ENCODE data around the gene KIRREL3.
A peak's percentile ranks its signal among the peaks of the same experiment; 100 is the strongest.

The KIRREL3 gene

DNA sequence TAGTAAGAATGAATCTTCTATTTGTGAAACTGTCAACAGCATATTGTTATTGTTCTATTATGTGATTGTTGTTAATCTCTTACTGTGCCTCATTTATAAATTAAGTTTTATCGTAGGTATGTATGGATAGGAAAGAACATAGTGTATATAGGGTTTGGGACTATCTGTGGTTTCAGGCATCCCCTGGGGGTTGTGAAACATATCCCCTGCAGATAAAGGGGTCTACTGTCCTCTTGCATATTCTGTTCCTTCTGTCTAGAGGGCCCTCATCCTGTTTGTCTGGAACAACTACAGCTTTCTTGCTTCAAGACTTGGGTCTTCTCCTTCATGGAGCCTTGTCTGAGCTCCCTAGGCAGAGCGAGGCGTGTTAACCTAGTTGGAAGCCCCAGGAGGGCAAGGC lies 159.6 kb downstream of the KIRREL3 start:
- no peak for TF ChIP-seq POLR2AphosphoS5 (IDR thresholded peaks at IDR 0.05; ENCODE audit: borderline replicate concordance, low read depth, low read length)
- TF ChIP-seq FOXP2 (optimal IDR thresholded peaks at IDR 0.05; ENCODE audit: control extremely low read depth, extremely low read length, insufficient read depth) = no peak
- no peak for TF ChIP-seq EZH2 (IDR thresholded peaks at IDR 0.05)

DNA sequence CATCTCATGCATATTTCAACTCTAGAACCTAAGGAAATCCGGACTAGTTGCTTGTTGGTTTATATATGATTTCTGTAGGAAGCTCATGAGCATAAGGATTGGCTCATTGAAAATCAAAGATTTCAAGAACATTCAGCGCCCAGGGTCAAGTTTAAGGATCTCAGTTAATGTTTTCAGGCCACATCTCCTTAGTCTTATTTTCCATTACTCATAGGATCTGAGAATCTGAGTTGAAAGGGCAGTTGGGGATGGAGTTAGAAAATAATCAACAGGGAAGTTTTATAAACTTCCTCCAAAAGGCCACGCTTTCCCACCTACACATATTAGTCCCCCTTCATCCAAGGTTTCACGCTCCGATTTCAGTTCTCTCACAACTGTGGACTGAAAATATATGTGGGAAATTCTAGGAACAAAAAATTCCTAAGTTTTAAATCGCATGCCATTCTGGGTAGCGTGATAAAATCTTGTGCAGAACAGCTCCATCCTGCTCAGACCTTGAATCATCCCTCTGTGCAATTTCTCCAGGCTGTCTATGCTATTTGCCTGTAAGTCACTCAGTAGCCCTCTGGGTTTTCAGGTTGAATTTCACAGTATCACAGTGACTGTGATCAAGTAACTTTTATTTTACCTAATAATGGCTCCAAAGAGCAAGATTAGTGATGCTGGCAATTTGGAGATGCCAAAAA lies 160.2 kb downstream of the KIRREL3 start:
- DNase-seq (ENCODE audit: low read depth, low spot score) = no peak
- Histone ChIP-seq H3K9me3 (ENCODE audit: low read depth, low read length) (no peaks in the 10 kb centered on the region), H3K36me3 (ENCODE audit: insufficient read depth, low read length) (no peaks in the 10 kb centered on the region), H3K4me3 (no peak overlapping the region), H3K9ac (ENCODE audit: insufficient read length) (no peak overlapping the region), H3K27ac (no peak overlapping the region)
- TF ChIP-seq POLR2AphosphoS5 (IDR thresholded peaks at IDR 0.05; ENCODE audit: borderline replicate concordance, low read depth, low read length) (no peak), FOXP2 (optimal IDR thresholded peaks at IDR 0.05; ENCODE audit: control extremely low read depth, extremely low read length, insufficient read depth) (no peak)

More for the DNA sequence above, 159.6 kb downstream of the KIRREL3 start:
- Histone ChIP-seq H3K9ac (ENCODE audit: insufficient read length) (no peak overlapping the region), H3K36me3 (ENCODE audit: insufficient read depth, low read length) (no peaks in the 10 kb centered on the region), H3K27ac (no peak overlapping the region), H3K4me3 (no peak overlapping the region), H3K9me3 (ENCODE audit: low read depth, low read length) (no peaks in the 10 kb centered on the region)
- no peak for DNase-seq (ENCODE audit: low read depth, low spot score)

DNA sequence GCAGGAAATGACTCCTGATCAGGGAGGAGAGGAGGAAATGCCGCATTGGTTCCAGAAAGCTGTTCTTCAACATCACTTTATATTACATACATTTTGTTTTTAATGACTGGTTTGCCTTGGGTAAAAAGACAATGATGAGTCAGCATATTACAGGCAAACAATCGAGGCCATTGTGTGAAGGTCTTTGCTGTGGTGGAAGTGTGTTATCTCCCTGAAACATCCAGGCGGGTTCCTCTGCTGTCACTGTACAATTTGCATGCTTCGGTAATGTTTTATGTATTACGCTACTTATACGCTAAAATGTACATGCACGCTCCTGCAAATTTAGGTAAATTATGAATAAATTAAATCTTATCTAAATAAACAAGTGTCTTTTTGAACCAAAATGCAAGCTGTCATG lies 161.1 kb downstream of the KIRREL3 start:
- H3K4me3 ChIP-seq = peak overlapping the region; percentile 35
- DNase-seq (ENCODE audit: low read depth, low spot score) = peak; percentile 75
- no peaks in the 10 kb centered on the region for H3K36me3 ChIP-seq (ENCODE audit: insufficient read depth, low read length)
- H3K27ac ChIP-seq = no peak overlapping the region
- H3K9me3 ChIP-seq (ENCODE audit: low read depth, low read length) = no peaks in the 10 kb centered on the region
- peak; percentile 29; the same call in 1 of the 2 replicates for TF ChIP-seq POLR2AphosphoS5 (IDR thresholded peaks at IDR 0.05; ENCODE audit: borderline replicate concordance, low read depth, low read length)
- TF ChIP-seq EZH2 (IDR thresholded peaks at IDR 0.05) = no peak
- peak; percentile 17 for TF ChIP-seq FOXP2 (optimal IDR thresholded peaks at IDR 0.05; ENCODE audit: control extremely low read depth, extremely low read length, insufficient read depth)
- no peak overlapping the region for H3K9ac ChIP-seq (ENCODE audit: insufficient read length)

- DNase-seq (ENCODE audit: low read depth, low spot score) = no peak
Observed at GRCh38 chr11:126838779-126839178, 161.8 kb downstream of the KIRREL3 start.

DNA sequence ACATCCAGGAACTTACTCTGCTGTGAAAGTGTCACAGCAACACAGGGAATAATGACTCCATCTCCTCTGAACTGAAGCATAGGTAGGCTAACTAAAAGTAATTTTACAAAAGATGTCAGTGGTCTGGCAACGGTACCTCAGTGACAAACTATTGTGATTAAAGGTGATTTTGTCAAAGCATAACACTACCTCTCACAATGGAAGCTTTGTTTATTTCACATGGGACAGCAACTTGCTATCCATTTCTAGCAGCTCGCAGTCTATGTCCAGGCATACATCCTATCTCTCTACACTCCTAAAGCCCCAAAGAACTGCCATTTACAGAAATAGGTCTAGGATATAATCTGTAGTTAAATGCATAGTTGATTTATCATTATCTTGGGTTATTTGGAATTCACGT lies 163.0 kb downstream of the KIRREL3 start:
- H3K4me3 ChIP-seq = no peak overlapping the region
- TF ChIP-seq EZH2 (IDR thresholded peaks at IDR 0.05) (no peak), FOXP2 (optimal IDR thresholded peaks at IDR 0.05; ENCODE audit: control extremely low read depth, extremely low read length, insufficient read depth) (no peak), POLR2AphosphoS5 (IDR thresholded peaks at IDR 0.05; ENCODE audit: borderline replicate concordance, low read depth, low read length) (no peak)
- no peaks in the 10 kb centered on the region for H3K9me3 ChIP-seq (ENCODE audit: low read depth, low read length)
- no peak overlapping the region for H3K27ac ChIP-seq
- no peaks in the 10 kb centered on the region for H3K36me3 ChIP-seq (ENCODE audit: insufficient read depth, low read length)
- H3K9ac ChIP-seq (ENCODE audit: insufficient read length) = no peak overlapping the region
- DNase-seq (ENCODE audit: low read depth, low spot score) = no peak

More at GRCh38 chr11:126838779-126839178, 161.8 kb downstream of the KIRREL3 start:
- no peak for TF ChIP-seq EZH2 (IDR thresholded peaks at IDR 0.05)
- no peak for TF ChIP-seq POLR2AphosphoS5 (IDR thresholded peaks at IDR 0.05; ENCODE audit: borderline replicate concordance, low read depth, low read length)
- no peak for TF ChIP-seq FOXP2 (optimal IDR thresholded peaks at IDR 0.05; ENCODE audit: control extremely low read depth, extremely low read length, insufficient read depth)
- no peak overlapping the region for H3K27ac ChIP-seq
- H3K36me3 ChIP-seq (ENCODE audit: insufficient read depth, low read length) = no peaks in the 10 kb centered on the region
- no peaks in the 10 kb centered on the region for H3K9me3 ChIP-seq (ENCODE audit: low read depth, low read length)
- H3K9ac ChIP-seq (ENCODE audit: insufficient read length) = no peak overlapping the region
- H3K4me3 ChIP-seq = peak overlapping the region; percentile 35; the same call in 1 of the 2 replicates

DNA sequence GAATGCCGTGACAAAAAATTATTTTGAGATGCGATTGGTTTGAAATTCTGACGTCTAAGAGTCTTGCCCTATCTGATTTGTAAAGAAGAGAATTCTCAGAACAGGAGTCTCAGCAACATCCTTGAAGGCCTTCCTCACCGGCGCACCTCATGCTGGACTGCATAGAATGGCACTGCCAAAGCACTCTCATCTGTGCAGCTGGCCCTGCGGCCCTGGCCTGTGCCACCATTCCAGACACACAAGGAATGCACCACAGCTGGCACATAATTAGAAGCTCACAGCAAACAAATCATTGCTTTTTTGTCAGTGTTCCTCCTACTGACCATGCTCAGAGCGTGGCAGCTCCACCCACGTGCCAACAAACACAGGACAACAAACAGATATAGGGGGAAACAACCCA lies 166.0 kb downstream of the KIRREL3 start:
- TF ChIP-seq FOXP2 (optimal IDR thresholded peaks at IDR 0.05; ENCODE audit: control extremely low read depth, extremely low read length, insufficient read depth) = no peak
- no peak for TF ChIP-seq EZH2 (IDR thresholded peaks at IDR 0.05)
- no peak for TF ChIP-seq POLR2AphosphoS5 (IDR thresholded peaks at IDR 0.05; ENCODE audit: borderline replicate concordance, low read depth, low read length)
- H3K9ac ChIP-seq (ENCODE audit: insufficient read length) = no peak overlapping the region
- no peak overlapping the region for H3K27ac ChIP-seq
- no peaks in the 10 kb centered on the region for H3K36me3 ChIP-seq (ENCODE audit: insufficient read depth, low read length)
- DNase-seq (ENCODE audit: low read depth, low spot score) = no peak
- H3K4me3 ChIP-seq = no peak overlapping the region
- H3K9me3 ChIP-seq (ENCODE audit: low read depth, low read length) = no peaks in the 10 kb centered on the region

DNA sequence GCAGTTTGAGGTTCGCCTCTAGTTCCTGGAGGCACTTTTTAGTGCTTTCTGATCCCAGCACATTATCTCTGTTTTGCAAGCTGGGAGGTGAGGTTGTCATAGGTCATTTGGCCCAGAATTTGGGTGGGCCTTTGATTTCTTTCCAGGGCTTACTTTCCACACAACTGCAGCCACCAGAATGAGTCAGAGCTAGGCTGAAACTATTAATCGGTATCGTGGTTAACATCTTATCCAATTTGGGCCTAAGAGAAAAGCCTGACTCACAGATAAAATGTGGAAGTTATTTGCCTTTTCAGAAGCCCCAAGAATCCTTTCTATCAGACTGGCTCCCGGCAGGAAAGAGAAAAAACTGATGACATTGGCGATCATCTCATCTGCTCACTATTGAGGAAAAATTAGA lies 166.4 kb downstream of the KIRREL3 start:
- no peak overlapping the region for H3K27ac ChIP-seq
- no peak for DNase-seq (ENCODE audit: low read depth, low spot score)
- H3K36me3 ChIP-seq (ENCODE audit: insufficient read depth, low read length) = no peaks in the 10 kb centered on the region
- no peak for TF ChIP-seq FOXP2 (optimal IDR thresholded peaks at IDR 0.05; ENCODE audit: control extremely low read depth, extremely low read length, insufficient read depth)
- no peak for TF ChIP-seq POLR2AphosphoS5 (IDR thresholded peaks at IDR 0.05; ENCODE audit: borderline replicate concordance, low read depth, low read length)
- TF ChIP-seq EZH2 (IDR thresholded peaks at IDR 0.05) = no peak
- no peak overlapping the region for H3K4me3 ChIP-seq
- H3K9me3 ChIP-seq (ENCODE audit: low read depth, low read length) = no peaks in the 10 kb centered on the region
- H3K9ac ChIP-seq (ENCODE audit: insufficient read length) = no peak overlapping the region

GRCh38 chr11:126833065-126833464 lies 167.5 kb downstream of the KIRREL3 start:
- H3K4me3 ChIP-seq = no peak overlapping the region
- DNase-seq (ENCODE audit: low read depth, low spot score) = no peak
- no peak for TF ChIP-seq EZH2 (IDR thresholded peaks at IDR 0.05)
- no peak for TF ChIP-seq FOXP2 (optimal IDR thresholded peaks at IDR 0.05; ENCODE audit: control extremely low read depth, extremely low read length, insufficient read depth)
- no peak for TF ChIP-seq POLR2AphosphoS5 (IDR thresholded peaks at IDR 0.05; ENCODE audit: borderline replicate concordance, low read depth, low read length)

DNA sequence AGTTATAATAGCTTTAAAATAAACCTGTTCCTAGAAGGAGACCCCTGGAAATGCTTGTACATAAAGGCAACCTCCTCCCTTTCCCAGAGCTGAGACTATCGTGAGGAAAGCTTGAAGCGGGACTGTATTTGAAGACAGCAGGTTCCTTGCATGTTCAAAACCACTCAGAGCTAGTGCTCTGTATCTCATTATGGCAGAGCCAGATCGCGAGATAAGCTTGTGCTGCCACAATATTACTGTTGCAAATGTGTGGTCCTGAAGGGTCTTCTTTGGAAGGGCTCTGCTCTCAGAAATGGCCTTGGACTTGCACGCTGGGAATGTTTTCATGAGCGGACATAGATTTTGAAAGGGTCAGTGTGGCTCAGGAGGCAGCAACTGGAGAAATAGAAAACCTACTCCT lies 168.2 kb downstream of the KIRREL3 start:
- Histone ChIP-seq H3K9ac (ENCODE audit: insufficient read length) (no peak overlapping the region), H3K4me3 (no peak overlapping the region), H3K9me3 (ENCODE audit: low read depth, low read length) (no peaks in the 10 kb centered on the region), H3K27ac (no peak overlapping the region), H3K36me3 (ENCODE audit: insufficient read depth, low read length) (no peaks in the 10 kb centered on the region)
- no peak for TF ChIP-seq EZH2 (IDR thresholded peaks at IDR 0.05)
- no peak for TF ChIP-seq POLR2AphosphoS5 (IDR thresholded peaks at IDR 0.05; ENCODE audit: borderline replicate concordance, low read depth, low read length)
- TF ChIP-seq FOXP2 (optimal IDR thresholded peaks at IDR 0.05; ENCODE audit: control extremely low read depth, extremely low read length, insufficient read depth) = no peak
- no peak for DNase-seq (ENCODE audit: low read depth, low spot score)

More at GRCh38 chr11:126833065-126833464, 167.5 kb downstream of the KIRREL3 start:
- Histone ChIP-seq H3K9ac (ENCODE audit: insufficient read length) (no peak overlapping the region), H3K27ac (no peak overlapping the region), H3K9me3 (ENCODE audit: low read depth, low read length) (no peaks in the 10 kb centered on the region), H3K36me3 (ENCODE audit: insufficient read depth, low read length) (no peaks in the 10 kb centered on the region)

All from SK-N-MC (cell line).